MG63 (cell line): ENCODE data around the gene PROS1. TPM values are rescaled to one million over a fixed set of nuclear protein-coding genes. Genes with fewer than 3 reads are reported as not detected.
"Not testable (repeated sequence)": the region's sequence is repeated elsewhere in the genome, so short reads cannot be mapped to it uniquely, and the experiment has no call there.

ENCODE experiments used
- DNase-seq: peaks from one replicate; pipeline ENCODE4 v3.0.0-alpha.2; 2020
- H3K27me3 ChIP-seq: fragments of 250-450 bp; sonication (Bioruptor Pico); 2 replicates; pipeline ENCODE4 v1.5.1; 2020; ENCODE audit warnings: mild to moderate bottlenecking, moderate library complexity
- H3K36me3 ChIP-seq: fragments of 250-450 bp; sonication (Bioruptor Pico); 2 replicates; pipeline ENCODE4 v1.5.1; 2020; ENCODE audit warnings: mild to moderate bottlenecking, moderate library complexity
- H3K4me3 ChIP-seq: fragments of 250-450 bp; sonication (Bioruptor Pico); 2 replicates; pipeline ENCODE4 v1.5.1; 2020; ENCODE audit warnings: mild to moderate bottlenecking, moderate library complexity
- H3K9me3 ChIP-seq: fragments of 250-450 bp; sonication (Bioruptor Pico); 2 replicates; pipeline ENCODE4 v1.5.1; 2020; ENCODE audit warnings: mild to moderate bottlenecking, moderate library complexity
- total RNA-seq: library from RNA; depleted of rRNA; stranded (reverse); fragments of >200 nt; shearing (Covaris generic); gene quantifications from 2 replicates; pipeline ENCODE4 v1.2.3, GENCODE V29; 2014; ENCODE audit warnings: low replicate concordance

Gene PROS1
- total RNA-seq, 1 experiment from 2014 or later, result 5.4 TPM

DNA sequence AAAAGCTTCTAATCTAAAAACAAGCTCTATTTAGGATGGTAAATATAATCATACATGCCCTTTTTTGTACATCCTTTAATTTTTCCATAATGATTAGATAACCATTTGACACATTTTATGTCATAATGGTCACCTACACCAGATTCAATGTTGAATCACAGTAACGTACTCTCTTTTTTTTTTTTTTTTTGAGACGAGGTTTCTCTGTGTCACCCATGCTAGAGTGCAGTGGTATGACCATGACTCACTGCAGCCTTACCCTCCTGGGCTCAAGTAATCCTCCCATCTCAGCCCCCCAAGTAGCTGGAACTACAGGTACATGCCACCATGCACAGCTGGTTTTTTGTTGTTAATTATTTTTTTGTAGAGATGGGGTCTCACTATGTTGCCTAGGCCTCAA is 49.2 kb downstream of the PROS1 start:
- H3K27me3 ChIP-seq, result no peaks in the 10 kb centered on the region
- no peak overlapping the region for H3K4me3 ChIP-seq
- no peaks in the 10 kb centered on the region for H3K9me3 ChIP-seq
- H3K36me3 ChIP-seq, result no peaks in the 10 kb centered on the region
- no peak for DNase-seq

DNA sequence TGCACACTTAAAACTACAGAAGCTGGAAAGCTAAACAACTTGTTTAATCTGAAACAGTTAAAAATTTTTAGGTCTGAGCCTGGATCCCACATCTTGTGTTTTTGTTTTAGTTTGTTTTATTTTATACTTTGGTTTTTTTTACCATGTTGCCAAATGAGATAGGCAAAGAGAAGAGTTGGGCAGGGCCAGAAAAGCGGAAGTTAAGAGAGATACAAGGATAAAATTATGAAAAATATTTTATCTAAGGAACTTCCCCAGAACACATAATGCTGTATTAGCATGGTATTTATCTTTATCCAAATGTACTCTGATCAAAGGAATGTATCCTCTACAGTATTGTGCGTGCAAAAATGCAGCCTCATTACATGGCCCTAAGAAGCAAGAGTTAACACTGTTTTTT is 50.7 kb downstream of the PROS1 start:
- Histone ChIP-seq H3K4me3 (no peak overlapping the region), H3K36me3 (no peaks in the 10 kb centered on the region), H3K27me3 (no peaks in the 10 kb centered on the region), H3K9me3 (no peaks in the 10 kb centered on the region)
- no peak for DNase-seq

DNA sequence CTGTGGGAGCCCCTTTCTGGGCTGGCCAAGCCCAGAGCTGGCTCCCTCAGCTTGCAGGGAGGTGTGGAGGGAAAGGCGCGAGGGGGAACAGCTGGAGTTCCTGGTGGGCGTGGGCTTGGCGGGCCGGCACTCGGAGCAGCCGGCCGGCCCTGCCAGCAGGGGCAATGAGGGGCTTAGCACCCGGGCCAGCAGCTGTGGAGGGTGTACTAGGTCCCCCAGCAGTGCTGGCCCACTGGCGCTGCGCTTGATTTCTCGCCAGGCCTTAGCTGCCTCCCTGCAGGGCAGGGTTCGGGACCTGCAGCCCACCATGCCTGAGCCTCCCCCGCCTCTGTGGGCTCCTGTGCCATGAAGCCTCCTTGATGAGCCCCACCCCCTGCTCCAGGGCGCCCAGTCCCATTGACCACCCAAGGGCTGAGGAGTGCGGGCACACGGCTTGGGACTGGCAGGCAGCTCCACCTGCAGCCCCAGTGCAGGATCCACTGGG is 56.1 kb downstream of the PROS1 start:
- H3K4me3 ChIP-seq, DNase-seq, H3K36me3 ChIP-seq, H3K9me3 ChIP-seq, H3K27me3 ChIP-seq: not testable (repeated sequence)

DNA sequence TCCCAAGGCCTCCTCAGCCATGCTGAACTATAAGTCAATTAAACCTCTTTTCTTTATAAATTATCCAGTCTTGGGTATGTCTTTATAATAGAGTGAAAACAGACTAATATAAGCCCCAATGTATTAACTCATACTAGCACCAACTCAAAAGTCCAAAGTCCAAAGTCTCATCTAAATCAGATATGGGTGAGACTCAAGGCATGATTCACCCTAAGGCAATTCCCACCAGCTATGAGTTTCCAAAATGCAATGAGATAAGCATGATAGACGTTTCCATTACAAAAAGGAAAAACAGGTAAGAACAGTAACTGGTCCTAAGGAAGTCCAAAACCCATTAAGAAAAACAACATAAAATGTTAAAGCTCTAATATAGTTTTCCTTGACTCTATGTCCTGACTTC is 60.1 kb downstream of the PROS1 start:
- H3K9me3 ChIP-seq, H3K36me3 ChIP-seq, H3K4me3 ChIP-seq, DNase-seq, H3K27me3 ChIP-seq: not testable (repeated sequence)

DNA sequence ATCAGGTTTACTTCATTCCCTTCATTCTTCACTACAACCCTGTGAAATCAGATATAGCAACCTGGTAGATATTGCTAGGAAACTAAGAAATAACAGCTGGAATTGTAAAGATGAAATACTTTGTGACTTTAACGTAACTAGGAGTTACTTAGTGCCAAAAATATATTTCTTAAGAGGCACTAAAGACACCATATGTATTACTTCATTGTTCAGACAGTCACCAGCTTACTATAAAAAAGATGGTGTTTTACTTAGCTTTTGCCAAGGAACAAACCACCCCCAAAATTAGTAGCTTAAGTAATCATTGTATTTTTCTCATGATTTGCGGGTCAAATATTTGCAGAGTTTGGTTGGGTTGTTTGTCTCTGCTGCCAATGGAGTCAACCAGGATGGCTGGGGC is 62.5 kb downstream of the PROS1 start:
- DNase-seq, result no peak
- no peaks in the 10 kb centered on the region for H3K9me3 ChIP-seq
- H3K36me3 ChIP-seq, result no peaks in the 10 kb centered on the region
- no peak overlapping the region for H3K4me3 ChIP-seq
- no peaks in the 10 kb centered on the region for H3K27me3 ChIP-seq

DNA sequence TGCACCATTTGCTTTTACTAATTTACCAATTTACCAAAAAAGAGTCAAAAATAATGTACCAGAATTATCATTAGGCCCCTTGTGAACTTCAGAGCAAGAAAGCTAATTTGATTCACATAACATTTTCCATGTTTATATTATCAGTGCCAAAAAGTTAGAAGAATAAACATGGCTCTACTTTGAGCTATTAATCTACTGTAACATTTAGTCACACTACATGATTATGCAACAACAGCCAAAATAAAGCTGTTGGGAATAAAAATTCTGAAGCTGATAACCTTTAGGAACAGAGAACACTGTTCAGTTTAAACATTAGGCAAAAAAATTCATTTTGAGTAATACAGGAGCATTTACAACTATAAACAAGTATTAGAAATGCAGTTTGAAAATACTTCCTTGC is 63.6 kb downstream of the PROS1 start:
- H3K27me3 ChIP-seq, result no peaks in the 10 kb centered on the region
- no peak for DNase-seq
- H3K9me3 ChIP-seq, result no peaks in the 10 kb centered on the region
- H3K36me3 ChIP-seq, result no peaks in the 10 kb centered on the region
- H3K4me3 ChIP-seq, result no peak overlapping the region

DNA sequence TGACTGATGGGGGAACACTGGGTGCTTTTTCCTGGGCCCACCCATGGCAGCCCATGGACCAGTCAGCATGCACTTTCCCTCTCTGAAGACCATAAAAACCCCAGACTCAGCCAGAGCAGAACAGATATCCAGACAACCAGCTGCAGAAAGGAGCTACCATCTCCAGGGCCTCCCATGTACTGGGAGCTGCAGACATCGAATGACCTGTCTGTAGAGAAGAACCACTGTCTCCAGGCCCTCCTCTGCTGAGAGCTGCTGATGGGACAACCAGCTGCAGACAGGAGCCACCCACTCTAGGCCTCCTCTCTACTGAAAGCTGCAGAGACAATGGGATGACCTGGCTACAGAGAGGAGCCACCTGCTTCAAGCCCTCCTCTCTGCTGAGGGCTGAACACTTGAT is 66.6 kb downstream of the PROS1 start:
- H3K27me3 ChIP-seq, result no peaks in the 10 kb centered on the region; the same call in 1 of the 2 replicates
- no peak for DNase-seq
- H3K4me3 ChIP-seq, result no peak overlapping the region
- no peaks in the 10 kb centered on the region for H3K9me3 ChIP-seq
- no peaks in the 10 kb centered on the region for H3K36me3 ChIP-seq

DNA sequence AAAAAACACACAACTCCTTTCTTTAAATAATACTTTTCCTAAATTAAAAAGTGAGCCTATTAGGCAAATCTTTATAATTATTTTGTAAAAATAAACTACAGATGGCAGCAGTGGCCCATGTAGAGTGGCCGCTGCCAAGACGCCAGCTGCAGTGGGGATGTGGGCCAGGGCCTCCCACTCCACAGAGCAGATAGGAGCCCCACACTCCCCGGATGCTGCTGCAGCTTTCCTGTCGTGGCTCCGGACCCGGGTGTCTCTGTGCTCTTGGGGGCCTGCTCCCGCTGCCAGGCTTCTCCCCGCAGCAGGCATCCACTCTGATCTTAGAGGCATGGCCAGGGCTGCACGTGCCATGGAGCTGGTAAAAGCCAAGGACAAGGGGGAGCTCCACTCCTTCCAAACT is 67.5 kb downstream of the PROS1 start:
- no peaks in the 10 kb centered on the region for H3K9me3 ChIP-seq
- no peaks in the 10 kb centered on the region for H3K36me3 ChIP-seq
- H3K4me3 ChIP-seq, result no peak overlapping the region
- H3K27me3 ChIP-seq, result no peaks in the 10 kb centered on the region; the same call in 1 of the 2 replicates
- no peak for DNase-seq

DNA sequence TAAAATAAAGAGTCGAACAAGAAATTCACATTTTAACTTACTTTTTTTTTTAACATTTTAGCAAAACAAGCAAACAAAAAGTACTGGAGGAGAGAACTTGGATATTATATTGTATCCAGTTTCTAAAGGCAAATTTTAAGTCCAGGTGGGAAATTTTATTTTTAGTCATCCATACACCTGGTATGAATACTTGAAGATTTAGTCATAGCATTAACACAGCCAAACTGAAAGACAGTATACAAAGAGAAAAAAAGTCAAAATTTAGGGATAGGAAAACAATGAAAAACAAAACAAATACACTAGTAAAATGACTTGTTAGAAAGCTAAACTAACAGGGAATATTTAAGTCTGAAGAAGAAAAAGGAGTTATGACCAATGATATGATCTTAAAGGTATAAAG is 69.1 kb downstream of the PROS1 start:
- Histone ChIP-seq H3K4me3 (no peak overlapping the region), H3K27me3 (no peaks in the 10 kb centered on the region; the same call in 1 of the 2 replicates)
- DNase-seq, result no peak

DNA sequence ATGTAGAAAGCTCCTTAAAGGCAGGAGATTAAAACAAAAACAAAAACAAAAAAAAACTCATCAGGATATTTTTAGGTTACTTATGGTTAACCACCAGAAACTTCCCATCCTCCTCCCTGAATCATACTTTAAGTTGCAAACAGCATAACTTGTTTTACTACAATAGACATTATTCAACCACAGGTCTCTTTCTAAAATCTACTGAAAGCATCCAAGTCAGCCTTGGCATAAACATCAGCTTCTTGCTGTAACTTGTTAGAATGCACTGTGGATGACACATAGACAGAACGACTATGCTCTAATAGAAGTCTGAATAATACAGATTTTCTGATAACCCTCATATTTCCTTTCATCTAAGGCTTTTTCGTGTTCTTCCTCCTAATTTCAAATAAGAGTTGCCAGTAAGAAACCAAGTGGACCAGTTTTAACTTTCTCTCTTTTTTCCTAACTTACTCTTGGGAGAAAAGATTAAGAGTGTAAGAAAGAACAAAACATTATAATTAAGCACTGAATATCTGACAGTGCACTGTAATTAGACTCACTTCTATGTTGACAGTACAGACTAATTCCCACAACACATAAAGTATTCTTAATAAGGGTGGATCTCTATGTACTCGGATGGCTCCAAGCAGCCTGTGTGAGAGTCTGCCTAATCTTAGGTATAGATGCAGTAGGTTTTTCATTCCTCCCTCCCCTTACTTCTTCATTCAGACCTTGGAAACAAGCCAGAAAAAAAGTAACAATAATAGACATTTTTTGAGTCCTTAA is 95.3 kb downstream of the PROS1 start:
- not testable (repeated sequence) for H3K27me3 ChIP-seq, H3K9me3 ChIP-seq, H3K4me3 ChIP-seq, H3K36me3 ChIP-seq, DNase-seq

More for the DNA sequence above, 69.1 kb downstream of the PROS1 start:
- H3K9me3 ChIP-seq, result no peaks in the 10 kb centered on the region
- H3K36me3 ChIP-seq, result no peaks in the 10 kb centered on the region

DNA sequence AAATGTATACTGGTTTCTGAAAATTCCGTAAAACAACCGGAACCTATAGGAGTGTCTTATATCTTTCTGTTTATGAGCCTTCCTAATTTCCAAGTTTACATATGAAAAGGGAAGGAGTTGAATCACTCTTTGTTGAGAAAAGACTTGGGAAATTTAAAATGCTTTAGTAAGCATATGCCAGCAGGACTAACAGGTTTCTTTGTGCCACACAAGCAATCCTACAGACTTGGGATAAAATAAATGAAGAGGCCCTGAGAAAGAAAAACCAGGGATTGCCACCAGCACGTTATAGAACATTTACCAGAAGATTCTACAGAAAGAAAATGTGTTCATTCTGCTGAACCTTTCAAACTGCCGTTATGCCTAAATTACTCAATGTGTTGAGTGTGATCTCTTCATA is 96.3 kb downstream of the PROS1 start:
- H3K27me3 ChIP-seq, H3K4me3 ChIP-seq, DNase-seq, H3K9me3 ChIP-seq, H3K36me3 ChIP-seq: not testable (repeated sequence)

DNA sequence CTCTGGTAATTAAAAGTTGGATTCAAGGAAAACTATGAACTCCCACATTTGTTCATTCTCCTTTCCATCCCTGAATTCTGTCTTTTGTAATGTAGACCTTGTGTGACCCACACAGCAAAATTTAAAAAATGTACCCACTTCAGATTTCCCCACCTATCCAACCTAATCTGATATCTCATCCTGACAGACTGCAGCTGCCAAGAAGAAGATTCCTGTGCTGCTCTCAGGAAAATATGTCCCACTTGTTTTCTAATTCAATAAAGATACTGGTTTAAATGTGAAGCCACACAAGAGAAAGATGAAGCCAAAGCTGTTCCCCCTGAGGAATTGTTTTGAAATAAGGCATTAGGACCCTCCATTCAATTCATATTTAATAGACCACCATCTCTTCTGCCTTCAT is 100.3 kb downstream of the PROS1 start:
- H3K4me3 ChIP-seq, H3K36me3 ChIP-seq, H3K9me3 ChIP-seq, DNase-seq, H3K27me3 ChIP-seq: not testable (repeated sequence)

DNA sequence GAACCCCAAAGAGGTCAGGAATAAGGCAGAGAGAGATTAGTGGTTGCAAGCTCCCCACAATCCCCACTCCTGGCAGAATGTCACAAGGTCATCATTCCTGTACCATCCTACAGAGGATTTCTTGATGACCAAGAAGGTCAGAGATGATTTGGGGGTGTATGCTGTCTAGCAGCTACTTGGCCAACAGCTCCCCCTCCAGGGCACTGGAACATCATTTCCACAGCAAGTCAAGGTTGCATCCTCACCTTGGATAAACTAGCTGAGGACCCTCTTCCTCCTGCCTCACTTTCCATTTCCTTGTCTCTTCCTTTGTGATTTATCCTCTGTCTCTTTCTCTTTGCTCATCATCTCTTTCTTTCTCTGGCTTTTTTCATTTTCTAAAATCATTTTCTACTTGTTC is 106.3 kb downstream of the PROS1 start:
- no peaks in the 10 kb centered on the region for H3K36me3 ChIP-seq
- no peaks in the 10 kb centered on the region for H3K27me3 ChIP-seq
- no peaks in the 10 kb centered on the region for H3K9me3 ChIP-seq
- DNase-seq, result no peak
- no peak overlapping the region for H3K4me3 ChIP-seq

DNA sequence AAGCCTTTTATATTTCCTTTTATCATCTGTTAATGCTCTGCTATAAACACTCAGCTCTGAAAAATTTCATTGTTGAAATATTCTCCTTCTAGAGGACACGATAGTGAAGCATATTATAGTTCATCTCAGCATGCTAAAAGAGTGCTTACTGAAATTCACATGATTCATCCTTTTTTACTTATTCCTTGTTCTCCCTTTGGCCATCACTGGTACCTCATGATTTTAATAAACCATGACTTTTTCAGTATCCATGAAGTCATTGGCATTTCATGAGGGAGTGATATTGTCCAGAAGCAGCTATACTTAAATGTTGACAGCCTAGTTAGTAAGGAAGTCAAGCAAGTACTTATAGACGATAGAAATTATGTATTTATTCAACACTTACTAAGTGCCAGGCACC is 112.7 kb downstream of the PROS1 start:
- DNase-seq, result no peak
- Histone ChIP-seq H3K4me3 (no peak overlapping the region), H3K27me3 (no peaks in the 10 kb centered on the region), H3K9me3 (no peaks in the 10 kb centered on the region), H3K36me3 (no peaks in the 10 kb centered on the region)

DNA sequence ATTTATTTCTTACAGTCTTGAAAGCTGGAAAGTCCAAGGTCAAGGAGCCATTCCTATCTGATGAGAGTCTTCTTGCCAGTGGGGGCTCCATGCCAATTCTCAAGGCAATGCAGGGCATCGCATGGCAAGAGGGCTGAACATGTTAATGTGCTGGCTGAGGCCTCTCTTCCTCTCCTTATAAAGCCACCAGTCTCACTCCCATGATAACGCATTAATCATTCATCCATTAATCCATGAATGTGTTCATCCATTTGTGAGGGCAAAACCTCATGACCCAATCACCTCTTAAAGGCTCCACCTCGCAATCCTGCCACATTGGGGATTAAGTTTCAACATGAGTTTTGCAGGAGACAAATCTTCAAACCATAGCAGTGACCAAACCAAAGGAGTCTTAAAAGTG is 118.3 kb downstream of the PROS1 start:
- peak; percentile 9 for DNase-seq
- Histone ChIP-seq H3K36me3 (no peaks in the 10 kb centered on the region), H3K4me3 (no peak overlapping the region), H3K27me3 (no peaks in the 10 kb centered on the region), H3K9me3 (no peaks in the 10 kb centered on the region)

DNA sequence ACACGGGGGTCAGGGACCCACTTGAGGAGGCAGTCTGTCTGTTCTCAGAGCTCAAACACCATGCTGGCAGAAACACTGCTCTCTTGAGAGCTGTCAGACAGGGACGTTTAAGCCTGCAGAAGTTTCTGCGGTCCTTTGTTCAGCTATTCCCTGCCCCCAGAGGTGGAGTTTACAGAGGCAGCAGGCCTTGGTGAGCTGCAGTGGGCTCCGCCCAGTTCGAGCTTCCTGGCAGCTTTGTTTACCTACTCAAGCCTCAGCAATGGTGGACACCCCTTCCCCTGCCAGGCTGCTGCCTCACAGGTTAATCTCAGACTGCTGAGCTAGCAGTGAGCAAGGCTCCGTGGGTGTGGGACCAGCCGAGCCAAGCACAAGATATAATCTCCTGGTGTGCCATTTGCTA is 121.5 kb downstream of the PROS1 start:
- not testable (repeated sequence) for H3K27me3 ChIP-seq

DNA sequence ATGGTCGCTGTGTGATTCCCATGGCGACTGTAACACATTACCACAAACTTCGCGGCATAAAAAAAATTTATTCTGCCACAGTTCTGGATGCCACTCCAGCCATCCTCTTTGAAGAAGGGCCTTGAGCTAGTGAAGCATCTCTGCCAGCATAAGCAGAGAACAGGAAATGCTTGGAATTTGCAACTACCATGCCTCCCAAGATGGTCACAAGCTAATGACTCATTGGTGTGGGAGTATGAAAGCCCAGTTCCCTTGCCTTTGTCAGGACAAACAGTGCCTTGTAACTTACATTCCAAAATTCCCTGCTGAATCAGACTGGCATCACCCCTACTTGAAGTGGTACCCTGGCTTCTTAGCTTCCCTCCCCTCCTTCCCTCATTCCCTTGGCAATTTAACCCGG is 129.7 kb downstream of the PROS1 start:
- peak; percentile 80 for DNase-seq
- Histone ChIP-seq H3K36me3 (no peaks in the 10 kb centered on the region), H3K4me3 (no peak overlapping the region)

More for the DNA sequence above, 121.5 kb downstream of the PROS1 start:
- not testable (repeated sequence) for H3K4me3 ChIP-seq, DNase-seq, H3K36me3 ChIP-seq, H3K9me3 ChIP-seq

DNA sequence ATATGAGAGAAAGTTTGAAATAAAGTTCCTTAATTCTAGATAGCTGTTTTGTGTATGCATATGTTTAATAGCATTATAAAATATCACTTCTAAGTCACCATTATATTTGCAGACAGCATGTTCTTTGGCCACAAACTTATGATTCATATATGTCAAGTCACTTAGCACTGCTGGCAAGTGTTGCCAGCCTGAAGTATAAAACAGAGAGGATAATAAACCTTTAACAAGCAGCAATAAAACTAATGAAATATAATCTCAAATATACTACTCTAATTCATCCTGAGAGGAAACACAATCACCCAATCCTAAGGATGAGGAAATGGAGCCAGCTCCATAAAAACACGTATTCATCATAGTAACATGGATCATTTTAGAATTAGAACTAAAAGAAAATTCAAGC is 134.5 kb downstream of the PROS1 start:
- not testable (repeated sequence) for H3K9me3 ChIP-seq, H3K4me3 ChIP-seq, DNase-seq, H3K27me3 ChIP-seq, H3K36me3 ChIP-seq

More for the DNA sequence above, 129.7 kb downstream of the PROS1 start:
- Histone ChIP-seq H3K9me3 (peaks cover 5% of the 10 kb centered on the region; the same call in 1 of the 2 replicates), H3K27me3 (no peaks in the 10 kb centered on the region)
